IPS DF 6.9 (cell line): ENCODE measurements around the gene PLEKHG3.

Experiments
- DNase-seq: peaks from one replicate; pipeline ENCODE4 v3.0.0-alpha.2; 2013; ENCODE audit warnings: low read depth, low spot score
- H3K27ac ChIP-seq: one replicate; pipeline ENCODE4 v1.5.1; 2013; ENCODE audit warnings: low read length, control low read depth
- H3K27me3 ChIP-seq: 2 replicates; pipeline ENCODE4 v1.6.1; 2013; ENCODE audit warnings: mild to moderate bottlenecking, low read length; ENCODE audit not compliant: control insufficient read depth, insufficient read depth
- H3K36me3 ChIP-seq: 2 replicates; pipeline ENCODE4 v1.6.1; 2013; ENCODE audit warnings: low read length; ENCODE audit not compliant: control insufficient read depth, insufficient read depth
- H3K4me1 ChIP-seq: 2 replicates; pipeline ENCODE4 v1.6.1; 2013; ENCODE audit warnings: low read length; ENCODE audit not compliant: control insufficient read depth, insufficient read depth
- H3K4me3 ChIP-seq: 2 replicates; pipeline ENCODE4 v1.5.1; 2013; ENCODE audit warnings: mild to moderate bottlenecking, low read length
- H3K9me3 ChIP-seq: 2 replicates; pipeline ENCODE4 v1.6.1; 2013; ENCODE audit warnings: low read length, inconsistent platforms; ENCODE audit not compliant: control insufficient read depth, insufficient read depth
- WGBS: extraction: QIAGEN DNeasy Blood & Tissue Kit; methylation state at CpG from one replicate; pipeline ENCODE4 v1.1.7; 2013; ENCODE audit warnings: mixed read lengths, missing lambda C conversion rate; ENCODE audit not compliant: insufficient read length, insufficient coverage; 5-methylcytosine and 5-hydroxymethylcytosine counted together

The PLEKHG3 gene

GRCh38 chr14:64763801-64764621, 59.8 kb downstream of the PLEKHG3 start:
- H3K9me3 ChIP-seq: no peaks in the 10 kb centered on the region
- no peak for DNase-seq
- H3K27ac ChIP-seq: no peak overlapping the region
- H3K27me3 ChIP-seq: no peaks in the 10 kb centered on the region
- no CpG with 5 or more reads among the region's 18 CpGs for WGBS
- no peaks in the 10 kb centered on the region for H3K36me3 ChIP-seq
- H3K4me1 ChIP-seq: peaks cover 12% of the 10 kb centered on the region; the same call in 1 of the 2 replicates
- no peak overlapping the region for H3K4me3 ChIP-seq

GRCh38 chr14:64764641-64765520, 60.7 kb downstream of the PLEKHG3 start:
- peak; percentile 67 for DNase-seq
- H3K4me3 ChIP-seq: no peak overlapping the region
- peaks cover 12% of the 10 kb centered on the region; the same call in 1 of the 2 replicates for H3K4me1 ChIP-seq
- H3K36me3 ChIP-seq: no peaks in the 10 kb centered on the region
- no peaks in the 10 kb centered on the region for H3K27me3 ChIP-seq
- no peak overlapping the region for H3K27ac ChIP-seq
- H3K9me3 ChIP-seq: no peaks in the 10 kb centered on the region
- no CpG with 5 or more reads among the region's 29 CpGs for WGBS

- Histone ChIP-seq H3K36me3 (no peaks in the 10 kb centered on the region), H3K27me3 (no peaks in the 10 kb centered on the region), H3K4me3 (no peak overlapping the region), H3K9me3 (no peaks in the 10 kb centered on the region), H3K27ac (no peak overlapping the region), H3K4me1 (peaks cover 12% of the 10 kb centered on the region; the same call in 1 of the 2 replicates)
- DNase-seq: no peak
- WGBS: 100% methylated on average over 4 of the region's 4 CpGs
Observed at GRCh38 chr14:64765740-64766302, 61.6 kb downstream of the PLEKHG3 start.

DNA sequence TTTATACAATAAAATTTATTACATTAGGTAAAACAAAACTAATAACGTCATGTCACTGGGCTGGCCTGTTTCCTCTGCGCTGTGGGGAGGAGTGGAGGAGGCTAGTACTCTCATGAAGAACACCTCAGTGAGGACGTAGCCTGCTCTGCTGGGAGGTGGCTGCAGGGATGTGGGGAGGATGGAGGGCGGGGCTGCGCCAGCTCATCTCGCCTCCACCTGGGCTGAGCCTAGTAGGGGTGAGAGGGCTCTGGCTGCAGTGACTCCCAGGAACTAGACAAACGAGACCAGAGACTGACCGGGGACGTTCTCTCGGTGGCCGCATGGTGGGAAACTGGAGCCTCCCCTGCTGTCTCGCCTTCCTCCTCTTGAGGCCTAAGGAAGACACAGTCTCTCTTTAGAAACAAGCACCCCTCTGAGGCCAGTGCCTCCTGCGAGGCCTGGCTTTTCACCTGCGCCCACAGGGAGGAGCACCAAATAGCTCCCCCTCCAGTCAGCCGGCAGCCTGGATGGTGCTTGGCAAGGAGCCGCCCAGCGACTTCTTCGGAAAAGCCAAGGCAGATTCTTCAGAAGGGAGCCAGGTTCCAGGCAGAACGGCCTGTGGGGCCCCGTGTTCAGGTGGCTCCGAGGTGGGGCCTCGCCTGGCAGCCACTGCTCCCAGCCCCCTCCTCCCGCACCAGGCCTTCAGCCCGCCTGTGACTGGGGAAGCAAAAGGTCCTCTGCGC, 62.4 kb downstream of the PLEKHG3 start:
- H3K9me3 ChIP-seq: no peaks in the 10 kb centered on the region
- no peaks in the 10 kb centered on the region for H3K36me3 ChIP-seq
- H3K4me3 ChIP-seq: no peak overlapping the region
- DNase-seq: no peak
- H3K27ac ChIP-seq: no peak overlapping the region
- WGBS: no CpG with 5 or more reads among the region's 25 CpGs
- peaks cover 12% of the 10 kb centered on the region; the same call in 1 of the 2 replicates for H3K4me1 ChIP-seq
- no peaks in the 10 kb centered on the region for H3K27me3 ChIP-seq

DNA sequence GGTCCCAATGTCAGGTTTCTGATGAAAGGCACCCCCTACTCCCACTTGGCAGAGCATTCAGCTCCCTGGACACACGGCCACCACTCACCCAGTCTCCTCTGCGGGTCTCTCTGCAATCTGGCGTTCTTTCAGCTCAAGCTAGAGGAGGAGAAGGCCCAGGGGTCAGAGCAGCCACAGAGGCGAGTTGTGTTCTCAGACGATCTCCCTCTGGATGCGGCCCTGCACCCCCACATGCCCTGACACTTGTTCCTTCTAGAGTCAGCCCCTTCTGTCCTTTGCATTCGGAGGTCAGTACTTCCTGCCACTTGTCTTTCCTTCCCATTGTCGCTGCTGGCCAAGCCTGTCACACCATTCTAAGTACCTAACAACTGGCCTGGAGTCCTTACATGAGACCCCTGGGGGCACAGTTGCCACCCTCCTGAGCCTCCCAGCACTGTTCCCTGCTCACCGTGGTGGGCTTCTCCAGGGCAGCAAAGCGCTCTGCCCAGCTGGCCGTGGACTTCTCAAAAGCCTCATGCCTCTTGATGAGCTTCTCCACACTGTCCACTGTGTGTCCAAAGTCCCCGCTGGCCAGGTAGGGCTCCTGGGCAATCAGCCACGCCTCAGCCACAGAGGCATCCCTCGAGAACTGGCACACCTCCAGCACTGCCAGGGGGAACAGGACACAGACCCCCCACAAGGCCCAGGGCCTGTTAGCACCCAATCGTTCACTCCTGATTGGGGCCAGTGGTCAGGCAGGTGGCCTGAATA, 63.2 kb downstream of the PLEKHG3 start:
- Histone ChIP-seq H3K27ac (no peak overlapping the region), H3K27me3 (no peaks in the 10 kb centered on the region), H3K9me3 (no peaks in the 10 kb centered on the region), H3K36me3 (no peaks in the 10 kb centered on the region), H3K4me3 (no peak overlapping the region), H3K4me1 (peaks cover 10% of the 10 kb centered on the region; the same call in 1 of the 2 replicates)
- DNase-seq: no peak
- no CpG with 5 or more reads among the region's 15 CpGs for WGBS

DNA sequence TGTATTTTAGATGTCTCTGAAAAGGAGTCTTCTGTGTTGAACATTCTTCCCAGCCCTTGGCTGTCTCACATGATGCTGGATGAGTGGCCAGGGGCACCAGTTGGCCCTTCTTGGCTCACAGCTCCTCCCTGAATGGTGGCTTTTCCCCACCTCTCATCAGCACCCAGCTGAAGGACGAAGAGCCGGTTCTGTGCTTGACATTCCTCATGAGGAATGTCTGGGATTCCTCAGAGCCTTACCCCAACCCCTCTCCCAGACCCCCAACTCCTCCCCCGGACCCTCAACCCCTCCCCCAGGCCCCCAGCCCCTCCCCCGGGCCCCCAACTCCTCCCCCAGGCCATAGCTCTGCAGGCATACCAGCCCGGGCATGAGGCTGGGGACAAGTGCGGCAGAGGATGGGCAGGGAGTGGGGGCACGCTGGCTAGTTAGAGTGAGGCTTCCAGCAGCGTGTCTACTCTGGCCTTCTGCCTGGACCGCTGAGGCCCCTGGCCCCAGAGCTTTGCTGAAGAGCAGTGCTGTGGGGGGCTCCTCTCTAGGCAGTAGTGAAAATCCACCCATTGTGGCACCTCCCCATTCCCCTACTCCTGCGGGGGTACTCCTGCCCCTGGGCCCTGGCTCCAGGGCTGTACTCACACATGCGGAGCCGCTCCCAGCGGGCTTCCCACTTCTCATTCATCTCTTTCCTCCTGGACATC, 64.3 kb downstream of the PLEKHG3 start:
- Histone ChIP-seq H3K4me1 (peaks cover 10% of the 10 kb centered on the region; the same call in 1 of the 2 replicates), H3K4me3 (no peak overlapping the region), H3K9me3 (no peaks in the 10 kb centered on the region), H3K36me3 (no peaks in the 10 kb centered on the region), H3K27me3 (no peaks in the 10 kb centered on the region), H3K27ac (no peak overlapping the region)
- no peak for DNase-seq
- WGBS: no CpG with 5 or more reads among the region's 13 CpGs

GRCh38 chr14:64769096-64770020, 65.1 kb downstream of the PLEKHG3 start:
- Histone ChIP-seq H3K27me3 (no peaks in the 10 kb centered on the region), H3K36me3 (no peaks in the 10 kb centered on the region), H3K4me3 (no peak overlapping the region), H3K9me3 (no peaks in the 10 kb centered on the region), H3K27ac (no peak overlapping the region), H3K4me1 (peaks cover 3% of the 10 kb centered on the region; the same call in 1 of the 2 replicates)
- WGBS: no CpG with 5 or more reads among the region's 17 CpGs
- DNase-seq: no peak

DNA sequence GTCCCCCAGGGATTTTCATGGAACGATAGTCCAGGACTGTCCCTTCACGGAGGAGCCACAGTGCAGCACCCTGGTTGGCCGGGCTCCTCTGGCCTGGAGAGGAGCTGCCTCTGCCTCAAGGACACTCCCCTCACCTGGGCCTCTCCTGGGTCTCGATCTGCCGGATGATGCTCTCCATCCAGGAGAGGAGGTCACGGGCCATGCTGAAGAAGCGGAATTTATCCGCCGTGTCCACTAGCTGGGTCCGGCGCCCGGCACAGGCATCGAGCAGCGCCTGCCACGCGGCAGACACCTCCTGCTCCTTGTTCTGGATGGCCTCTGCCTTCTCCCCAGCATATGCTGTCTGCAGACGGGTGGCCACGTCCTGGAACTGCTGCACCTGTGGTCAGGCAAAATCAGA, 66.5 kb downstream of the PLEKHG3 start:
- 0 out of 2 replicates have a peak, but pooled peaks cover 1% of the 10 kb centered on the region for H3K4me1 ChIP-seq
- no peaks in the 10 kb centered on the region for H3K9me3 ChIP-seq
- no CpG with 5 or more reads among the region's 18 CpGs for WGBS
- DNase-seq: no peak
- H3K36me3 ChIP-seq: no peaks in the 10 kb centered on the region
- H3K27me3 ChIP-seq: no peaks in the 10 kb centered on the region
- H3K4me3 ChIP-seq: no peak overlapping the region
- no peak overlapping the region for H3K27ac ChIP-seq
